ENCODE results near the gene PPP2R5E. TPM values are rescaled to one million over a fixed set of nuclear protein-coding genes. Genes with fewer than 3 reads are reported as not detected.
"Not testable (repeated sequence)": the region's sequence is repeated elsewhere in the genome, so short reads cannot be mapped to it uniquely, and the experiment has no call there.

Gene PPP2R5E
- total and polyA plus RNA-seq, 2 experiments from 2014 or later, result 21.8 to 31.8 TPM

GRCh38 chr14:63533474-63533873 is 9.7 kb downstream of the PPP2R5E start:
- no peak overlapping the region for H3K9ac ChIP-seq
- peaks cover 100% of the 10 kb centered on the region for H3K79me2 ChIP-seq (ENCODE audit: insufficient read depth)
- no peak for DNase-seq
- 0 out of 2 replicates have a peak, but pooled peaks cover 5% of the 10 kb centered on the region for H3K4me1 ChIP-seq (ENCODE audit: insufficient read depth)
- no peak overlapping the region for H2AFZ ChIP-seq
- no peaks in the 10 kb centered on the region for H3F3A ChIP-seq (ENCODE audit: insufficient read depth)
- H3K4me2 ChIP-seq (ENCODE audit: unreplicated experiment), result no peak overlapping the region
- no peak overlapping the region for H3K4me3 ChIP-seq
- H4K20me1 ChIP-seq (ENCODE audit: insufficient read depth), result peaks cover 11% of the 10 kb centered on the region; the same call in 1 of the 2 replicates
- no peak for TF ChIP-seq EZH2phosphoT487 (IDR thresholded peaks at IDR 0.05; ENCODE audit: insufficient read depth, low read depth)
- TF ChIP-seq EZH2 (IDR thresholded peaks at IDR 0.05; ENCODE audit: insufficient read depth, poor library complexity, severe bottlenecking), result no peak
- H3K27me3 ChIP-seq (replicated peaks; ENCODE audit: insufficient read depth), result no peaks in the 10 kb centered on the region
- no peaks in the 10 kb centered on the region for H3K9me3 ChIP-seq (ENCODE audit: low read depth)
- in situ Hi-C loops (cut with MboI), result no loop called here
- H3K9me2 ChIP-seq (ENCODE audit: insufficient read depth), result no peaks in the 10 kb centered on the region
- WGBS, 2 experiments (ENCODE audit: low coverage in 1 of 2, low lambda C conversion rate in 2 of 2, missing lambda C conversion rate in 2 of 2), result 96 to 98% methylated on average over 15 of the region's 15 CpGs
- peaks cover 29% of the 10 kb centered on the region for H3K36me3 ChIP-seq (ENCODE audit: low read depth)
- no peak overlapping the region for H3K27ac ChIP-seq

GRCh38 chr14:63524537-63525155 is 18.5 kb downstream of the PPP2R5E start:
- in situ Hi-C loops (cut with MboI), result no loop called here
- no peaks in the 10 kb centered on the region for H3F3A ChIP-seq (ENCODE audit: insufficient read depth)
- no peaks in the 10 kb centered on the region for H4K20me1 ChIP-seq (ENCODE audit: insufficient read depth)
- WGBS, 2 experiments (ENCODE audit: low coverage in 1 of 2, low lambda C conversion rate in 2 of 2, missing lambda C conversion rate in 2 of 2), result 87% methylated on average over 12 of the region's 12 CpGs
- DNase-seq, result no peak
- no peak overlapping the region for H3K4me2 ChIP-seq (ENCODE audit: unreplicated experiment)
- no peaks in the 10 kb centered on the region for H3K4me1 ChIP-seq (ENCODE audit: insufficient read depth)
- no peaks in the 10 kb centered on the region for H3K9me3 ChIP-seq (ENCODE audit: low read depth)
- H3K79me2 ChIP-seq (ENCODE audit: insufficient read depth), result peaks cover 84% of the 10 kb centered on the region
- no peak overlapping the region for H3K27ac ChIP-seq
- H3K27me3 ChIP-seq (replicated peaks; ENCODE audit: insufficient read depth), result no peaks in the 10 kb centered on the region
- no peak for TF ChIP-seq EZH2phosphoT487 (IDR thresholded peaks at IDR 0.05; ENCODE audit: insufficient read depth, low read depth)
- no peak for TF ChIP-seq EZH2 (IDR thresholded peaks at IDR 0.05; ENCODE audit: insufficient read depth, poor library complexity, severe bottlenecking)
- H3K9me2 ChIP-seq (ENCODE audit: insufficient read depth), result no peaks in the 10 kb centered on the region
- no peak overlapping the region for H3K9ac ChIP-seq
- no peak overlapping the region for H2AFZ ChIP-seq
- peaks cover 2% of the 10 kb centered on the region; the same call in 1 of the 2 replicates for H3K36me3 ChIP-seq (ENCODE audit: low read depth)
- H3K4me3 ChIP-seq, result no peak overlapping the region

- no peak overlapping the region for H3K27ac ChIP-seq
- H3K4me3 ChIP-seq, result no peak overlapping the region
- in situ Hi-C loops (cut with MboI), result no loop called here
- H3K27me3 ChIP-seq (replicated peaks; ENCODE audit: insufficient read depth), result no peaks in the 10 kb centered on the region
- no peaks in the 10 kb centered on the region for H3K9me3 ChIP-seq (ENCODE audit: low read depth)
- H2AFZ ChIP-seq, result no peak overlapping the region
- peaks cover 84% of the 10 kb centered on the region for H3K79me2 ChIP-seq (ENCODE audit: insufficient read depth)
- H4K20me1 ChIP-seq (ENCODE audit: insufficient read depth), result no peaks in the 10 kb centered on the region
- H3K9me2 ChIP-seq (ENCODE audit: insufficient read depth), result no peaks in the 10 kb centered on the region
- no peak overlapping the region for H3K9ac ChIP-seq
- WGBS, 2 experiments (ENCODE audit: low coverage in 1 of 2, low lambda C conversion rate in 2 of 2, missing lambda C conversion rate in 2 of 2), result 70% methylated on average over 4 of the region's 4 CpGs
- no peaks in the 10 kb centered on the region for H3K4me1 ChIP-seq (ENCODE audit: insufficient read depth)
- TF ChIP-seq EZH2phosphoT487 (IDR thresholded peaks at IDR 0.05; ENCODE audit: insufficient read depth, low read depth) (no peak), EZH2 (IDR thresholded peaks at IDR 0.05; ENCODE audit: insufficient read depth, poor library complexity, severe bottlenecking) (no peak)
- no peaks in the 10 kb centered on the region for H3F3A ChIP-seq (ENCODE audit: insufficient read depth)
- H3K36me3 ChIP-seq (ENCODE audit: low read depth), result no peaks in the 10 kb centered on the region; the same call in 1 of the 2 replicates
- no peak overlapping the region for H3K4me2 ChIP-seq (ENCODE audit: unreplicated experiment)
- DNase-seq, result no peak
Measured at GRCh38 chr14:63523735-63524426, 19.3 kb downstream of the PPP2R5E start.

- not testable (repeated sequence) for H4K20me1 ChIP-seq (ENCODE audit: insufficient read depth)
Measured at GRCh38 chr14:63522511-63522910, 20.7 kb downstream of the PPP2R5E start.

More at GRCh38 chr14:63522511-63522910, 20.7 kb downstream of the PPP2R5E start:
- H2AFZ ChIP-seq; H3K4me2 ChIP-seq (ENCODE audit: unreplicated experiment); H3K27me3 ChIP-seq (replicated peaks; ENCODE audit: insufficient read depth); DNase-seq; H3K9ac ChIP-seq; H3K27ac ChIP-seq; H3K9me2 ChIP-seq (ENCODE audit: insufficient read depth); H3F3A ChIP-seq (ENCODE audit: insufficient read depth); H3K9me3 ChIP-seq (ENCODE audit: low read depth); H3K4me3 ChIP-seq; in situ Hi-C loops (cut with MboI); H3K4me1 ChIP-seq (ENCODE audit: insufficient read depth); H3K36me3 ChIP-seq (ENCODE audit: low read depth): not testable (repeated sequence)
- H3K79me2 ChIP-seq (ENCODE audit: insufficient read depth), result peaks cover 84% of the 10 kb centered on the region
- WGBS, 2 experiments (ENCODE audit: low coverage in 1 of 2, low lambda C conversion rate in 2 of 2, missing lambda C conversion rate in 2 of 2), result 93% methylated on average over 24 of the region's 41 CpGs; no CpG with 5 or more reads in 1 of the 2 experiments

Measured in GM23248 (cell line).